ENCODE measurements around the gene SLC16A1.

SLC16A1 gene

GRCh38 chr1:112877750-112878149 lies 78.2 kb downstream of the SLC16A1 start:
- DNase-seq = no peak

GRCh38 chr1:112876315-112876714 lies 79.7 kb downstream of the SLC16A1 start:
- DNase-seq = no peak

- DNase-seq = no peak
These were observed 83.4 kb downstream of the SLC16A1 start for GRCh38 chr1:112872551-112872962.

DNA sequence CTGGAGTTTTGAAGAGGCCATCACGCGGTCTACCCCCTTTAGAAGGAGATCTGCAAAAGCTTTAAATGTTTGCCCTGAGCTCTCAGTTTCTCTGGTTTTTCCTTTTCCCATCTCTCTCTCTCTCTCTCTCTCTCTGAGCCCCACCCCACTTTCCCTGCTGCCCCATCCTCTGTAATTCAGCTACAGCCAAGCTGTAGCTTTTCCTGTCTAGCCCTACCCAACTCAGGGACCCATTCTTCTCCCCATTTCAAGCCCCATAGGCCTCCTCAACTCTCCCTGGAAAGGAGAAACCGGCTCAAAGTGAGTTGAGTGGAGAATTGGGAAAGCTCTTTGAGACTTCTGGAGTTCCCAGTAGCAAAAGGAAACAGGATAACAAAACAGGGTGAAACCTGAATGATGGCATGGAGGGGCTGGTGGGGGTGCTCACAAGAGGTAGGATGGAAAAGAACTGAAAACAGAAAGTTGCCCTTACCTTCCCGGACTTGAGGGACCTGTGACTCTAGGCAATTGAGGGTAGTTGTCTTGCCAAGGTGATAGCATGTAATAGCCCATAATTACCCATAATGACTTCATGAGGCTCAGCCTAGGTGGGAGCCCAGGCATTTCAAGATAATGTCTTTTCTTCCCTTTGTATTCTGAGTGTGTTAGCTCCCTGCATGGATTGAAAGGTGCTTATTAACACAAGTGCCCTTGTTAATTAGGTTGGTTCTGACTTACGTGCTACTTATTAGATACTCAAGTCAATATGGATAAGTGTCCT lies 84.9 kb downstream of the SLC16A1 start:
- no peak for DNase-seq

DNA sequence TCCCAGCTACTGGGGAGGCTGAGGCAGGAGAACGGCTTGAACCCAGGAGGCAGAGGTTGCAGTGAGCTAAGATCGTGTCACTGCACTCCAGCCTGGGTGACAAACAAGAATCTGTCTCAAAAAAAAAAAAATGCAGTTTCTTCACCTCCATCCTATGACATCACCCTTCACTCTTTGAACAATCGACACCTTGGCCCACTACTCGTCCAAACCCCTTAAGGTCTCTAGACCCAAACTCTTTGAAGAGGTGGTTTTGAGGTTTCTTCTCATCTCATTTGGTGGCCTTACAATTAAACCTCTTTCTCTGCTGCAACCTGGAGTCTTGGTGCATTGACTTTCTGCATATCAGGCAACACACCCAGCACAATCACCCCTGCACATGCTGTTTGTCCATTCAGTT lies 86.1 kb downstream of the SLC16A1 start:
- DNase-seq = no peak

GRCh38 chr1:112868191-112868590 lies 87.8 kb downstream of the SLC16A1 start:
- no peak for DNase-seq

GRCh38 chr1:112866981-112867380 lies 89.0 kb downstream of the SLC16A1 start:
- no peak for DNase-seq

DNA sequence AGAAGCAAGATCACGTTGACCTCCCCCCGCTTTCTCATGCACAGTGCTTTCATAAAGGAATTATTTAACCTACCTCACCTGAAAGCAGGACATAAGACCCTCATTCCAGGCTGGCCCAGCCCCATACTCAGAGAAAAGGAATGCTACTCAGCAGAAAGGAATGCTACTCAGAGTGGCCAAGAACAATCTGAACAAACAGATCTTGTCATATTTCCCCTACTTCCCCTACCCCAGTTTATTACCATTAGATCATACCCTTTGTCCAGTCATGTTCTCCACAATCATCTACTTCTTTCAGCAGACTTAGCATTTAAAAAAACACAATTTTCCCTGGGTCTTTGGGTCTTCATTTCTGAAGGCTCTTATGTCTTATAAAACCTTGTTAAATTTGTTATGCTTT lies 89.8 kb downstream of the SLC16A1 start:
- DNase-seq = no peak

GRCh38 chr1:112862753-112863426 lies 93.1 kb downstream of the SLC16A1 start:
- no peak for DNase-seq
